GM12801 (cell line): Measurements from ENCODE around the gene PEX19.

Experiments
- CTCF ChIP-seq: IDR thresholded peaks from one replicate; pipeline ENCODE4 v1.5.1; 2011; ENCODE audit warnings: control low read depth; ENCODE audit not compliant: insufficient read length; ENCODE audit errors: extremely low read depth

PEX19 gene

DNA sequence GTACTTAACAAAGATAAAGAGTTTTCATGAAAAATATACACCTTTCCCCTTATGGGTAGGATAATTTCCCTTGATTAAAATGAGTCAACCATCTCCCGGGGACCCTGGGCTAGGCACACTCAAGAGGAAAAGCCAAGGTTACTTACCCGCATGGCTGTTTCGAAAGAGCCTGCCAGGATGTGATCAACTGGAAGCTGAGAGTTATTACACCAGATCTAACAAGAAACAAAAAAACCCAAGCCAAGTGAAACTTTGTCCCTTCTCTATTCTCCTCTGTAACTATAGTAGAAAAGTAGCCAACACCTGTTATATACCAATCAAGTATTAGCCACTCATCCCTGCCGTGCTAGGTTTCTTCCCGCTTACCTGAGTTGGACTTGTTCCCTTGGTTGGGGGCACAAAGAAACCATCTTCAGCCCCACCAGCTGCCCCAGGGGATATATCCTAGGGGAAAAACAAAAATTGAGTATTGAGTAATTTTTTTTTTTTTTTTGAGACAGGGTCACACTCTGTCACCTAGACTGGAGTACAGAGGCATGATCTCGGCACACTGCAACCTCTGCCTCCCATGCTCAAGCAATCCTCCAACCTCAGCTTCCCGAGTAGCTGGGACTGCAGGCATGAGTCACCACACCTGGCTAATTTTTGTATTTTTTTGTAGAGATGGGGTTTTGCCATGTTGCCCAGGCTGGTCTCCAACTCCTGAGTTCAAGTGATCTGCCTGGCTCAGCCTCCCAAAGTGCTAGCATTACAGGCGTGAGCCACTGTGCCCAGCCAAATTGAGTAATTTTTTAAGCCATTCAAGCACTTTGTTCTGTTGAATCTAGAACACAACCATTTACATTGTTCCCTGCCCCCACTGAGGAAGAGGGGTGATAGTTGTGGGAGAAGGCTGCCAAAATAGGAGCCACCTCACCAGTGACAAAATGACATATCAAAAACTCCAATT lies 8.4 kb upstream of the PEX19 start:
- TF ChIP-seq CTCF: no peak

- TF ChIP-seq CTCF: peak; percentile 42
These were observed 6.6 kb upstream of the PEX19 start for GRCh38 chr1:160291248-160292220.

DNA sequence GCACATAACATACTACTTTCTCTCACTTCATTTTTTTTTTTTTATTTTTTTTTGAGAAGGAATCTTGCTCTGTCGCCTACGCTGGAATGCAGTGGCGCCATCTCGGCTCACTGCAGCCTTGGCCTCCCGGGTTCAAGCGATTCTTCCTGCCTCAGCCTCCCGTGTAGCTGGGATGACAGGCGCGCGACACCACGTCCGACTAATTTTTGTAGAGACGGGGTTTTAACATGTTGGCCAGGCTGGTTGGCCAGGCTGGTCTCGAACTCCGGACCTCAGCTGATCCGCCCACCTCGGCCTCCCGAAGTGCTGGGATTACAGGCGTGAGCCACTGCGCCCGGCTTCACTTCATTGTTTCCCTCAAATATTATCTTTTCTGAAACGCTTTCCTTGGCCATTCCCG lies 573 bp upstream of the PEX19 start:
- TF ChIP-seq CTCF: no peak

DNA sequence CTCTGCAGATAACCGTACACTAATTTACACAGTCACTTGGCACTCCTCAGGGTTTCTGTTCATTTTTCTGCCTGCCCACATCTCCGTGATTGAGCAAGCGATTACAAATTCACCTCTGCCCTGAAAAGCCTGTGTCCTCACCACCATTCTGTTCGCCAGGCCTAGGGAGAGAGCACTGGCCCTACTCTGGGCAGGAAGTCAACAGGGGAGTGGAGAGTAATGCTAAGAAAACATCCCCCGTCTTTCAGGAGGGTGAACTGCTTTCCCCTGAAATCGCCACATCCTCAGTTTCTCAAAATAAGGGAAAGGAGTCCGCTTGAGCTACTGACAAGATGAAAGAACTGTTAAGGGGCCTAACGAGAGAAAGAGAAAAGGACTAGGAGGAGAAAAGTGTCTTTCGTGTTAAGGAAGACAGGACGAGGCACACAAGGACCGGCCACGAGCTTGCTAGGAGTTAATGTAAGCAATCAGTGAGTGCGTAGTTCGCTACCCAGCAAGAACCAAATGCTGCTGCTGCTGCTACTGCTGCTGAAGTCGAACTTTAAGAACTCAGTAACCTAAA lies 632 bp downstream of the PEX19 start:
- no peak for TF ChIP-seq CTCF

DNA sequence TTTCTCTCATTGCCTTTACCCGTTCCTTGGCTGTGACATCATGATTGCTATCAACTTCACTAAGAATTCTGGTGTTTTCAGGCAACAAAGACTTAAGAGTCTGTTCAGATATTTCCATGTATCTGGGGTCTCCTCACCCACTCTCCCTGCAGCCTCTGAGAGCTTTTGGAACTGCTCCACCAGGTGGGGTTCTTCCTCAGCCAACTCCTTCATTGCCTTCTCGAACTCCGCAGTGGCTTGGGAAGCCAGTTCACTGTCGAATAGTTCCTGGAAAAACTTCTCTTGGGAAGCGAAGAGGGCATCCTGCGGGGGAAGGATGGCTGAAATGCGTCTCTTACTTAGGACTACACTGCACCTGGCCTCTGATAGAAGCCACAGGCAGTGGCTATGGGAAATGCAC lies 2.1 kb downstream of the PEX19 start:
- TF ChIP-seq CTCF: no peak

- no peak for TF ChIP-seq CTCF
These were observed 6.9 kb downstream of the PEX19 start for GRCh38 chr1:160277987-160278386.

- no peak for TF ChIP-seq CTCF
These were observed 7.6 kb downstream of the PEX19 start for GRCh38 chr1:160277330-160277729.
